SK-N-MC (cell line): ENCODE data around the gene SF1.
A peak's percentile ranks its signal among the peaks of the same experiment; 100 is the strongest.

Experiments
- DNase-seq: peaks from one replicate; pipeline ENCODE4 v3.0.0-alpha.2; 2011; ENCODE audit warnings: low read depth, low spot score
- H3K27ac ChIP-seq: fragments of 200-600 bp; sonication (generic); 2 replicates; pipeline ENCODE4 v1.5.1; 2016; ENCODE audit warnings: mixed run types
- H3K36me3 ChIP-seq: fragments of 200-600 bp; sonication (generic); 2 replicates; pipeline ENCODE4 v1.6.1; 2017; ENCODE audit warnings: antibody characterized with exemption, low read length, mixed read lengths; ENCODE audit not compliant: insufficient read depth
- H3K4me3 ChIP-seq: fragments of 200-600 bp; sonication (generic); 2 replicates; pipeline ENCODE4 v1.5.1; 2016
- H3K9ac ChIP-seq: fragments of 200-600 bp; sonication (generic); 2 replicates; pipeline ENCODE4 v1.8.0; 2017; ENCODE audit warnings: mixed run types, mixed read lengths; ENCODE audit not compliant: insufficient read length
- H3K9me3 ChIP-seq: fragments of 200-600 bp; sonication (generic); 2 replicates; pipeline ENCODE4 v1.6.1; 2017; ENCODE audit warnings: low read depth, mild to moderate bottlenecking, antibody characterized with exemption, low read length, moderate library complexity, mixed read lengths
- EZH2 ChIP-seq: fragments of 200-600 bp; sonication (generic); IDR thresholded peaks from one replicate; pipeline ENCODE4 v1.6.1; 2017; ENCODE audit warnings: antibody characterized with exemption
- FOXP2 ChIP-seq: optimal IDR thresholded peaks from 2 replicates; pipeline ENCODE3; 2011; ENCODE audit warnings: mild to moderate bottlenecking, moderate library complexity; ENCODE audit not compliant: insufficient read depth; ENCODE audit errors: extremely low read length, control extremely low read depth
- POLR2AphosphoS5 ChIP-seq: IDR thresholded peaks from 2 replicates; pipeline ENCODE4 v1.6.1; 2012; ENCODE audit warnings: mild to moderate bottlenecking, low read depth, low read length, borderline replicate concordance

The SF1 gene

GRCh38 chr11:64723907-64724862 is 54.2 kb downstream of the SF1 start:
- no peak for DNase-seq
- Histone ChIP-seq H3K36me3 (no peaks in the 10 kb centered on the region), H3K27ac (no peak overlapping the region), H3K4me3 (no peak overlapping the region; the same call in 1 of the 2 replicates), H3K9ac (no peak overlapping the region), H3K9me3 (no peaks in the 10 kb centered on the region)
- TF ChIP-seq POLR2AphosphoS5: no peak

- Histone ChIP-seq H3K4me3 (peak within 1 kb of the TSS; percentile 87), H3K9ac (peak within 1 kb of the TSS; percentile 53), H3K9me3 (no peaks in the 10 kb centered on the region), H3K36me3 (no peaks in the 10 kb centered on the region), H3K27ac (no peak within 1 kb of the TSS)
- DNase-seq: no peak
- no peak for TF ChIP-seq POLR2AphosphoS5
- no peak for TF ChIP-seq FOXP2
- TF ChIP-seq EZH2: no peak
Measured at GRCh38 chr11:64723117-64723906, 55.0 kb downstream of the SF1 start, which contains the start of gene NRXN2. Gene NRXN2 (minus strand): TSS chr11:64723197. CDS start chr11:64713699, 9,498 bp downstream.

DNA sequence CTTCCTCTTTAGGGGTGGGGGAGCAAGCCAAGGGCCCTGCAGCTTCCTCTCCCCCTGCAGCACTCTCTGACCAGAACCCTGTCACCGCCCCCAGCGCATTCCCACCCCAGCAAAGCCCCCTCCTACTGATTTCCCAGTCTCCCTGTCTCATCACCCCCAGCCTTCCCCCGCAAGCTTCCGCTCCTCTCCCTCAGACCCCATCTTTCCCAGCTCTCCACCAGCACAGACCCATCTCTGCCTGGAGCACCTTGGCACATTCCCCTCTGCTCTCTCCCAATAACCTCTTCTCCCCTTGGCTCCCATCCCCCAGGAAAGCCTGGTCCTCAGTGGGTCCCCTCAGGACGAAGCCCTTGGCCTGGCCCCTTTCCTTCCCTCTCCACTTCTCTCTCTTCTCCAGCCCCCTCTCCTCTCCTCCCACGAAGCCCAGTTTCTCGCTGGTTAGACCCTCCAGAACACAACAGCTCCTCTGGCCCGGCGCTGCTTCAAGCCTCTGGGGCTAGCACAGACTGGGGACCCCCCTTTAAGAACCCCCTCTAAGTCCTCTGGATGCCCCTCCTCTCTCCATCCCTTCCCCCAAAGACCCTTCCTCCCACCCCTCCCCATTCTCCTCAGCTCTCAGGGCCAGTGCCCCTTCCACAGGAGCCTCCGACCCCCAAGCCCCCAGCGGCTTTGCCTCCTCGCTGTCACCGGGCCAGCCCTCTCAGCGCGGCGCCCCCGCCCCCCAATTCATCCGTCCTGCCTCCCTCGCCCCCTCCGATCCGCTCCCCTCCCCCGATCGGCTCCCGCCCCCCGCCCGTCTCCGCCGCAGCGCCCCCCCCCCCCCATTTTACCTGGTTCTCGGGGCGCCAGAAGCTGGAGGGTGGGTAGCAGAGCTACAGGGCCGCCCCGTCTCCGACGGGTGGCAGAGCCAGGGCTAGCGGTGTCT is 55.9 kb downstream of the SF1 start:
- no peak for DNase-seq
- Histone ChIP-seq H3K27ac (no peak overlapping the region), H3K9ac (no peak overlapping the region), H3K36me3 (no peaks in the 10 kb centered on the region), H3K4me3 (no peak overlapping the region), H3K9me3 (no peaks in the 10 kb centered on the region)
- TF ChIP-seq EZH2 (no peak), POLR2AphosphoS5 (no peak), FOXP2 (no peak)

- H3K36me3 ChIP-seq: no peaks in the 10 kb centered on the region
- no peak overlapping the region for H3K4me3 ChIP-seq
- no peak for TF ChIP-seq EZH2
- no peak for TF ChIP-seq POLR2AphosphoS5
- no peak for TF ChIP-seq FOXP2
- DNase-seq: no peak
- H3K9ac ChIP-seq: no peak overlapping the region
- H3K9me3 ChIP-seq: no peaks in the 10 kb centered on the region
- H3K27ac ChIP-seq: no peak overlapping the region
Measured at GRCh38 chr11:64721359-64721699, 57.0 kb downstream of the SF1 start.

GRCh38 chr11:64720640-64721358 is 57.5 kb downstream of the SF1 start:
- Histone ChIP-seq H3K9me3 (no peaks in the 10 kb centered on the region), H3K9ac (no peak overlapping the region), H3K4me3 (no peak overlapping the region), H3K36me3 (no peaks in the 10 kb centered on the region), H3K27ac (no peak overlapping the region)
- no peak for DNase-seq
- TF ChIP-seq FOXP2 (no peak), POLR2AphosphoS5 (no peak), EZH2 (no peak)

DNA sequence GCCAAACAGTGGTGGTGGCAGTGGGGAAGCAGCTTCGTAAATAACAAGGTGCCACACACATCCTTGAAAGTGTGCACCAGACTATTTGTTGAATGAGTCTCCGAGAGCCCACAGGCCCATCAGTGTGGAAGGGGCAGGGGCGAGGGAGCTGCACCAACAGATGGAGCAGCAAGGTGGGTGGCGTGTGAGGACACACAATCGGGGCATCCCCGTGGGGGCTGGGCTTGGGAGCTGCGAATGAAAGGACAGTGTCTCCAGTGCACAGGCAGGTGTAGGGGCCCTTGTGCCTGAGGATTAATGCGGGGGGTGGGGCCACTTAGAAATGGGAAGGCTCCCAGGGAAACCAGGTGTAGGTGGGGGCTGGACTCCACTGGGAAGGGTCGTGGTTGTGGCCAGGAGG is 58.2 kb downstream of the SF1 start:
- no peak overlapping the region for H3K4me3 ChIP-seq
- TF ChIP-seq EZH2: no peak
- TF ChIP-seq POLR2AphosphoS5: no peak
- TF ChIP-seq FOXP2: no peak
- DNase-seq: no peak

DNA sequence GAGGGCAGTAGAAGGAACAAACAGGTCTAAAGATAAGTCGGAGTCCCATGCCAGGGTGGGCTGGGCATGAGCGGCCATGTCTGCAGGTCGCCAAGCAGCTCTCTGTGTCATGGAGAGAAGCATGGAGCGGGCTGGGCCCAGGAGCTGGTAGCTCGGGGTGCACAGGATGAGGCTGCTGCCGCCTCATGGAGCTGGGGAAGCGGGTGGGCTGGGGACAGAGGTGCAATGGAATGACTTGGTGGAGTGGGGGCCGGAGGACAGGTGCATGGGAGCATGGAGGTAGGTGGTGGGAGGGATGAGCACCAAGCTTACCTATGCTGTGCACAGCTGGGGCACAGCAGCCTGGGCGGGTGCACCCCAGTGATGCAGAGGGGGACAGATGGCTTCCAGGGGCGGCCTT is 58.9 kb downstream of the SF1 start:
- no peak overlapping the region for H3K9ac ChIP-seq
- no peak overlapping the region for H3K27ac ChIP-seq
- TF ChIP-seq FOXP2: no peak
- TF ChIP-seq EZH2: no peak
- TF ChIP-seq POLR2AphosphoS5: no peak

More for the DNA sequence above, 58.2 kb downstream of the SF1 start:
- H3K36me3 ChIP-seq: no peaks in the 10 kb centered on the region
- H3K27ac ChIP-seq: no peak overlapping the region
- no peak overlapping the region for H3K9ac ChIP-seq
- no peaks in the 10 kb centered on the region for H3K9me3 ChIP-seq

More for the DNA sequence above, 58.9 kb downstream of the SF1 start:
- Histone ChIP-seq H3K9me3 (no peaks in the 10 kb centered on the region), H3K36me3 (no peaks in the 10 kb centered on the region), H3K4me3 (no peak overlapping the region)
- no peak for DNase-seq
